Stimulated activated CD4-positive, alpha-beta T cell treated with anti-CD3 and anti-CD28 coated beads, Interleukin-1b, Interleukin-23, amount 100 ng/mL, for 1 hour (primary cell): ENCODE measurements around the gene REM1.
"Not testable (repeated sequence)": the region's sequence is repeated elsewhere in the genome, so short reads cannot be mapped to it uniquely, and the experiment has no call there.

Experiments used
- DNase-seq, 2 donors: peaks; one replicate each; pipeline ENCODE4 v3.0.0-alpha.2; 2020; ENCODE audit warnings: low read depth in 2 of 2

The REM1 gene

GRCh38 chr20:31474758-31475427, at the start of gene REM1, which contains the start of gene DEFB124:
Gene REM1, plus strand, starts transcription at chr20:31475288. Its CDS starts 1,158 bp downstream, at chr20:31476446.
Gene DEFB124, minus strand, starts transcription at chr20:31475127. Its CDS starts 2,114 bp downstream, at chr20:31473013.
- no peak for DNase-seq

- DNase-seq = no peak
These were observed 49.3 kb upstream of the REM1 start for GRCh38 chr20:31425797-31426196.

- DNase-seq = not testable (repeated sequence)
These were observed 48.1 kb upstream of the REM1 start for GRCh38 chr20:31426891-31427551.

- not testable (repeated sequence) for DNase-seq
These were observed 47.5 kb upstream of the REM1 start for GRCh38 chr20:31427576-31427975.

- DNase-seq = no peak
These were observed 44.4 kb upstream of the REM1 start for GRCh38 chr20:31430568-31431115.

GRCh38 chr20:31440012-31440659, 35.0 kb upstream of the REM1 start, which contains the start of gene DEFB123:
Gene DEFB123, plus strand, starts transcription at chr20:31440632. Its CDS starts 67 bp downstream, at chr20:31440699.
- no peak for DNase-seq

- no peak for DNase-seq
These were observed 28.8 kb upstream of the REM1 start for GRCh38 chr20:31446084-31446819.

- no peak for DNase-seq
These were observed 25.3 kb upstream of the REM1 start for GRCh38 chr20:31449511-31450414.

GRCh38 chr20:31452575-31452974, 22.5 kb upstream of the REM1 start:
- no peak for DNase-seq

GRCh38 chr20:31454361-31454760, 20.7 kb upstream of the REM1 start:
- DNase-seq = no peak

- DNase-seq = not testable (repeated sequence)
These were observed 4.1 kb upstream of the REM1 start for GRCh38 chr20:31470946-31471345.

- no peak for DNase-seq
These were observed 2.4 kb upstream of the REM1 start for GRCh38 chr20:31472395-31473330.

GRCh38 chr20:31473331-31474096, 1.6 kb upstream of the REM1 start:
- DNase-seq = no peak

- no peak for DNase-seq
These were observed 1.0 kb upstream of the REM1 start for GRCh38 chr20:31474097-31474436.

- DNase-seq = no peak
These were observed 595 bp downstream of the REM1 start for GRCh38 chr20:31475472-31476293.

GRCh38 chr20:31476294-31476585, 1.2 kb downstream of the REM1 start:
- DNase-seq = no peak

- no peak for DNase-seq
These were observed 1.6 kb downstream of the REM1 start for GRCh38 chr20:31476643-31477215.

- no peak for DNase-seq
These were observed 8.9 kb downstream of the REM1 start for GRCh38 chr20:31484001-31484400.
